Right lobe of liver (tissue), 4 donors: ENCODE data around the gene CCNQ.

Experiments used
- POLR2A ChIP-seq: fragments of 450-650 bp; IDR thresholded peaks from one replicate; pipeline ENCODE4 v1.6.1; 2017; ENCODE audit warnings: antibody characterized with exemption, mild to moderate bottlenecking
- TF ChIP-seq, protein P1 (sequence below), 4 donors: fragments of 200-600 bp in 3 of 4; fragments of 450-650 bp in 1 of 4; IDR thresholded peaks; one replicate each; pipeline versions ENCODE4 v1.5.1 to v1.8.0; 2016 to 2022; ENCODE audit warnings: antibody characterized with exemption in 4 of 4, mild to moderate bottlenecking in 2 of 4
- donor health status: DM: no; HTN: no; CAD: no.
- donor health status: DM: no; HTN: no; CAD: no.
- donor health status: DM: no; HTN: yes; CAD: no.

GRCh38 chrX:153561337-153561736, 37.6 kb downstream of the CCNQ start:
- TF ChIP-seq, protein P1, sequence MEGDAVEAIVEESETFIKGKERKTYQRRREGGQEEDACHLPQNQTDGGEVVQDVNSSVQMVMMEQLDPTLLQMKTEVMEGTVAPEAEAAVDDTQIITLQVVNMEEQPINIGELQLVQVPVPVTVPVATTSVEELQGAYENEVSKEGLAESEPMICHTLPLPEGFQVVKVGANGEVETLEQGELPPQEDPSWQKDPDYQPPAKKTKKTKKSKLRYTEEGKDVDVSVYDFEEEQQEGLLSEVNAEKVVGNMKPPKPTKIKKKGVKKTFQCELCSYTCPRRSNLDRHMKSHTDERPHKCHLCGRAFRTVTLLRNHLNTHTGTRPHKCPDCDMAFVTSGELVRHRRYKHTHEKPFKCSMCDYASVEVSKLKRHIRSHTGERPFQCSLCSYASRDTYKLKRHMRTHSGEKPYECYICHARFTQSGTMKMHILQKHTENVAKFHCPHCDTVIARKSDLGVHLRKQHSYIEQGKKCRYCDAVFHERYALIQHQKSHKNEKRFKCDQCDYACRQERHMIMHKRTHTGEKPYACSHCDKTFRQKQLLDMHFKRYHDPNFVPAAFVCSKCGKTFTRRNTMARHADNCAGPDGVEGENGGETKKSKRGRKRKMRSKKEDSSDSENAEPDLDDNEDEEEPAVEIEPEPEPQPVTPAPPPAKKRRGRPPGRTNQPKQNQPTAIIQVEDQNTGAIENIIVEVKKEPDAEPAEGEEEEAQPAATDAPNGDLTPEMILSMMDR (IDR thresholded peaks at IDR 0.05): no peak
- TF ChIP-seq POLR2A: no peak
